ENCODE measurements around the gene TMEM127.

The TMEM127 gene

GRCh38 chr2:96267159-96267971 is 1.6 kb upstream of the TMEM127 start:
- no peak for TF ChIP-seq LEF1 (IDR thresholded peaks at IDR 0.05; ENCODE audit: borderline replicate concordance)
- TF ChIP-seq FOXM1 (IDR thresholded peaks at IDR 0.05; ENCODE audit: borderline replicate concordance), result no peak
- TF ChIP-seq FOXA1 (IDR thresholded peaks at IDR 0.05), result no peak
- no peak for TF ChIP-seq ARNT (IDR thresholded peaks at IDR 0.05)
- TF ChIP-seq CTBP1 (IDR thresholded peaks at IDR 0.05; ENCODE audit: borderline replicate concordance), result no peak
- TF ChIP-seq L3MBTL2 (conservative IDR thresholded peaks at IDR 0.05), result no peak
- no peak for TF ChIP-seq NFRKB (IDR thresholded peaks at IDR 0.05)
- no peak for TF ChIP-seq ZNF384 (IDR thresholded peaks at IDR 0.05)
- no peak for TF ChIP-seq SUZ12 (IDR thresholded peaks at IDR 0.05)
- no peak for TF ChIP-seq BHLHE40 (IDR thresholded peaks at IDR 0.05; ENCODE audit: borderline replicate concordance)
- TF ChIP-seq ELF4 (IDR thresholded peaks at IDR 0.05), result no peak
- TF ChIP-seq HDGF (IDR thresholded peaks at IDR 0.05; ENCODE audit: borderline replicate concordance), result no peak
- TF ChIP-seq TARDBP (IDR thresholded peaks at IDR 0.05), result no peak
- no peak for TF ChIP-seq PKNOX1 (IDR thresholded peaks at IDR 0.05)
- TF ChIP-seq SP1 (IDR thresholded peaks at IDR 0.05), result no peak
- ChIA-PET POLR2A (interaction anchor here (1.6 to 3.8 kb wide), 4 partner anchors 8 to 127 kb away, joined by 3 to 37 read pairs (median 6); partner anchors contain the start of gene STARD7), CTCF (interaction anchor here (0.5 to 0.6 kb wide), 3 partner anchors 11 to 110 kb away, joined by 3 to 10 read pairs (median 5); no protein-coding TSS in a partner anchor)
- peak; percentile 62 for DNase-seq (ENCODE audit: extremely low spot score)

DNA sequence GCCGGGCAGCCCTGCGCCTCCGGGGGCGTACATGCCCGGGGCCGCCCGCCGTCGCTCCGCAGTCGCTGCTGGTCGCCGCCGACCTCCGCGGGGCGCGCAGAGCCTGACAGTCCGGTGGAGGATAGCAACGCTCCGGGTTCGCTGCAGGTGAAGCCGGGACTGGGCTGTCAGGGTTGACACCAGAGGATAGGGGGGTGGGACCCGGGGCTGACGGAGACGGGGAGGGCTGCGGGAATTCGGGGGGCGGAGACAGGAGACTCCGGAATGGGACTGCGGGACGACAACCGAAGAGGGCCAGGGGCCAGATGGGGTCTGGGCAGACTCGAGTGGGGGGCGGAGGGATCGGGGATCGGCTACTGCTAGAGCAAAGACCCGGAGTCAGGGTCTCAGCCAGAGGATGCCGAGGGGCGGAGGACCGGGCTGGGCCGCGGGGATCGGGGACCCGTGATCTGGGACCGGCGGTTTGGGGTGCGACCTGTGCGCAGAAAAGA is 403 bp downstream of the TMEM127 start:
- peak; percentile 42 for DNase-seq (ENCODE audit: extremely low spot score)
- TF ChIP-seq FOXM1 (IDR thresholded peaks at IDR 0.05; ENCODE audit: borderline replicate concordance), result no peak
- no peak for TF ChIP-seq FOXA1 (IDR thresholded peaks at IDR 0.05)
- no peak for TF ChIP-seq HDGF (IDR thresholded peaks at IDR 0.05; ENCODE audit: borderline replicate concordance)
- TF ChIP-seq SP1 (IDR thresholded peaks at IDR 0.05), result no peak
- TF ChIP-seq LEF1 (IDR thresholded peaks at IDR 0.05; ENCODE audit: borderline replicate concordance), result no peak
- TF ChIP-seq FOXK2 (IDR thresholded peaks at IDR 0.05), result no peak
- no peak for TF ChIP-seq PKNOX1 (IDR thresholded peaks at IDR 0.05)
- no peak for TF ChIP-seq ZNF384 (IDR thresholded peaks at IDR 0.05)
- no peak for TF ChIP-seq ELF4 (IDR thresholded peaks at IDR 0.05)
- POLR2A ChIA-PET, result interaction anchor here (0.6 to 3.8 kb wide), 8 partner anchors 9 to 125 kb away, joined by 3 to 37 read pairs (median 4); partner anchors contain the start of gene STARD7
- CTCF ChIA-PET, result interaction anchor here (1.1 kb wide), 1 partner anchor 9 kb away, joined by 9 read pairs; no protein-coding TSS in a partner anchor

DNA sequence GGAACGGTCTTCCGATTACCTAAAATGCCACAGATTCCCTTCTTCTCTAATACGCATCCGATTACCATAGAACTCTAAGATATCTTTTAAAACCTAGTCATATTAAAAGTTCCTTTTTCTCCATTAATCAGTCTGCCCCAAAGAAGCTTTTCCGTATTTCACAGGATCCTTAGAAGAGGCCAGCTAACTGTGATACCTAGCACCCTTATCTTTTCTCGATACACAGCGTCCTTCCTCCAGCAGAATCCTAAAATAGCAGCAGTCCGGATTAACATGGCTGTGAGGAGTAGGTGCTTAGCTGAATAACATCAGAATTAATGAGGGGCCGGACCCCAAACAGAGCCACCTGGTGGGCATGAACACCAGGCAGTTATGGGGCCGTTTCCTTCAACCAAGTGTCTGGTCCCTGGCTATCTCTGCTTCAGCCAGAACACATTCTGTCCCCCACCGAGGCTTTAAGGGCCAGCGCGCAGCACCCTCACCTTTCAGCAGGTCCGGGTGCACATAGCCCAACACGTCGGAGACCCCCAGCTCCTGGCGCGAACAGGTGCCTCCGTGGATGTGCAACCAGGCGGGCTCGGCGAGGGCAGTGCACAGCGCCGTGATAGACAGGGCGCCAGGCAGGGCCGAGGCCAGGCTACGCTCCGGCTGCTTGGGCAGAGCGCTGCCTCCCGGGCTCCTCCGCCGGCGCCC is 995 bp downstream of the TMEM127 start:
- peak; percentile 32 for DNase-seq (ENCODE audit: extremely low spot score)
- ChIA-PET POLR2A (interaction anchor here (0.6 to 3.8 kb wide), 2 partner anchors 56 to 273 kb away, joined by 3 to 37 read pairs; partner anchors contain the start of gene STARD7), CTCF (interaction anchor here (0.8 to 1.1 kb wide), 2 partner anchors 8 to 26 kb away, joined by 3 to 9 read pairs; no protein-coding TSS in a partner anchor)
- TF ChIP-seq SUZ12 (IDR thresholded peaks at IDR 0.05), result no peak
- 0 out of 2 replicates have a peak, but pooled peaks have one; percentile 24 for TF ChIP-seq PKNOX1 (IDR thresholded peaks at IDR 0.05)

DNA sequence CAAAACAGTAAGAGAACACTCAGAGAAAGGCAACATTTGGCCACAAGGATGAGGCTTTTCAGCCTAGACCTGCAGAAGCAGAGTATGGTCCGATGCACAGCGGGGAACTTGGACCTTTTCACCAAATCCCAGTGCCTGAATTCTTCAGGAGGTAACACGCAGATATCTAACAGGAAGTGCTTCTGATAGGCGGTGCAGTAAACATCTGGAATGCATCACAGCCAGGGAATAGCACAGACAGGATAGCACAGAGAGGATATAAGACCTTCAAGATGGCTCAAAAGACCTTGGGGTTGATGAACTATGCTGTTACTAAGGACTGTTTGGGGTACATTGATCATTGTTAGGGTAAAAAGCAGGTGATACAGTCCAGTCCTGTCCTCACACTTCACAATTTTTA is 1.7 kb downstream of the TMEM127 start:
- CTCF ChIA-PET, result interaction anchor here (0.8 to 1.1 kb wide), 2 partner anchors 8 to 25 kb away, joined by 3 to 9 read pairs; no protein-coding TSS in a partner anchor
- POLR2A ChIA-PET, result interaction anchor here (0.6 to 3.8 kb wide), 2 partner anchors 55 to 272 kb away, joined by 3 to 37 read pairs; partner anchors contain the start of gene STARD7
- DNase-seq (ENCODE audit: extremely low spot score), result no peak
- TF ChIP-seq ELF4 (IDR thresholded peaks at IDR 0.05) (no peak), ZNF384 (IDR thresholded peaks at IDR 0.05) (no peak), SP1 (IDR thresholded peaks at IDR 0.05) (no peak), FOXM1 (IDR thresholded peaks at IDR 0.05; ENCODE audit: borderline replicate concordance) (no peak), LEF1 (IDR thresholded peaks at IDR 0.05; ENCODE audit: borderline replicate concordance) (no peak), FOXK2 (IDR thresholded peaks at IDR 0.05) (no peak), FOXA1 (IDR thresholded peaks at IDR 0.05) (no peak)

- CTCF ChIA-PET, result no interaction called here
These were observed 3.5 kb downstream of the TMEM127 start for GRCh38 chr2:96262306-96262705.

More at GRCh38 chr2:96262306-96262705, 3.5 kb downstream of the TMEM127 start:
- DNase-seq (ENCODE audit: extremely low spot score), result no peak
- POLR2A ChIA-PET, result interaction anchor here (4.4 kb wide), 1 partner anchor 54 kb away, joined by 27 read pairs; the partner anchor contains the start of gene STARD7
- no peak for TF ChIP-seq FOXM1 (IDR thresholded peaks at IDR 0.05; ENCODE audit: borderline replicate concordance)
- TF ChIP-seq HDGF (IDR thresholded peaks at IDR 0.05; ENCODE audit: borderline replicate concordance), result no peak
- TF ChIP-seq ELF4 (IDR thresholded peaks at IDR 0.05), result no peak
- TF ChIP-seq FOXA1 (IDR thresholded peaks at IDR 0.05), result no peak
- no peak for TF ChIP-seq L3MBTL2 (conservative IDR thresholded peaks at IDR 0.05)
- TF ChIP-seq SUZ12 (IDR thresholded peaks at IDR 0.05), result no peak
- TF ChIP-seq ZNF384 (IDR thresholded peaks at IDR 0.05), result no peak
- no peak for TF ChIP-seq ARNT (IDR thresholded peaks at IDR 0.05)
- TF ChIP-seq CTBP1 (IDR thresholded peaks at IDR 0.05; ENCODE audit: borderline replicate concordance), result no peak
- no peak for TF ChIP-seq LEF1 (IDR thresholded peaks at IDR 0.05; ENCODE audit: borderline replicate concordance)
- TF ChIP-seq FOXK2 (IDR thresholded peaks at IDR 0.05), result no peak
- no peak for TF ChIP-seq TARDBP (IDR thresholded peaks at IDR 0.05)
- no peak for TF ChIP-seq SP1 (IDR thresholded peaks at IDR 0.05)
